ENCODE measurements around the gene SHROOM3. TPM values are rescaled to one million over a fixed set of nuclear protein-coding genes. Genes with fewer than 3 reads are reported as not detected.

SHROOM3 gene
- total and polyA plus RNA-seq, 4 donors: 4.7 to 25.8 (median 8.7) TPM

DNA sequence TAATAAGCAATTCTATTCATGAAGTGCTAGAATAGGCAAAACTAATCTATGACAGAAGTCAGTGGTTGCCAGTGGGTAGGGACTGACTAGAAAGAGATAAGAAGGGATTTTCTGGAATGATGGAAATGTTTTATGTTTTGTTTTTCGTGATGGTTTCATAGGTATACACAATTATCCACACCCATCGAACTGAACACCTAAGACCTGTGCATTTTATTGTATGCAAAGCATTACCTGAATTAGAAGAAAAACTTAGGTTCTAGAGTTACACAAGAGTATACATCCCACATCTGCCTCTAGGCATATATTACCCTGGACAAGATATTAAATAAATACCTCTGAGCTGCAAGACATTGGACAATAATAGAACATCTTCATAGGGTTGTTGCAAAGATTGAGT, 257.7 kb downstream of the SHROOM3 start:
- no peak for DNase-seq (ENCODE audit: low spot score)
- H3K27ac ChIP-seq (ENCODE audit: low read depth in 1 of 2, low read length in 2 of 2): peak overlapping the region; percentile 66 to 68
- no peaks in the 10 kb centered on the region for H3K36me3 ChIP-seq (ENCODE audit: control insufficient read depth in 4 of 4, insufficient read depth in 3 of 4, low read depth in 1 of 4, low read length in 3 of 4)
- H3K4me3 ChIP-seq (ENCODE audit: low read depth in 1 of 3, low read length in 3 of 3): no peak overlapping the region
- WGBS: 80% methylated on average over 2 of the region's 2 CpGs
- H3K9me3 ChIP-seq (ENCODE audit: control insufficient read depth in 4 of 4, low read length in 3 of 4): no peaks in the 10 kb centered on the region
- TF ChIP-seq, protein P1, sequence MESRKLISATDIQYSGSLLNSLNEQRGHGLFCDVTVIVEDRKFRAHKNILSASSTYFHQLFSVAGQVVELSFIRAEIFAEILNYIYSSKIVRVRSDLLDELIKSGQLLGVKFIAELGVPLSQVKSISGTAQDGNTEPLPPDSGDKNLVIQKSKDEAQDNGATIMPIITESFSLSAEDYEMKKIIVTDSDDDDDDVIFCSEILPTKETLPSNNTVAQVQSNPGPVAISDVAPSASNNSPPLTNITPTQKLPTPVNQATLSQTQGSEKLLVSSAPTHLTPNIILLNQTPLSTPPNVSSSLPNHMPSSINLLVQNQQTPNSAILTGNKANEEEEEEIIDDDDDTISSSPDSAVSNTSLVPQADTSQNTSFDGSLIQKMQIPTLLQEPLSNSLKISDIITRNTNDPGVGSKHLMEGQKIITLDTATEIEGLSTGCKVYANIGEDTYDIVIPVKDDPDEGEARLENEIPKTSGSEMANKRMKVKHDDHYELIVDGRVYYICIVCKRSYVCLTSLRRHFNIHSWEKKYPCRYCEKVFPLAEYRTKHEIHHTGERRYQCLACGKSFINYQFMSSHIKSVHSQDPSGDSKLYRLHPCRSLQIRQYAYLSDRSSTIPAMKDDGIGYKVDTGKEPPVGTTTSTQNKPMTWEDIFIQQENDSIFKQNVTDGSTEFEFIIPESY (IDR thresholded peaks at IDR 0.05): no peak
- TF ChIP-seq, protein P2, sequence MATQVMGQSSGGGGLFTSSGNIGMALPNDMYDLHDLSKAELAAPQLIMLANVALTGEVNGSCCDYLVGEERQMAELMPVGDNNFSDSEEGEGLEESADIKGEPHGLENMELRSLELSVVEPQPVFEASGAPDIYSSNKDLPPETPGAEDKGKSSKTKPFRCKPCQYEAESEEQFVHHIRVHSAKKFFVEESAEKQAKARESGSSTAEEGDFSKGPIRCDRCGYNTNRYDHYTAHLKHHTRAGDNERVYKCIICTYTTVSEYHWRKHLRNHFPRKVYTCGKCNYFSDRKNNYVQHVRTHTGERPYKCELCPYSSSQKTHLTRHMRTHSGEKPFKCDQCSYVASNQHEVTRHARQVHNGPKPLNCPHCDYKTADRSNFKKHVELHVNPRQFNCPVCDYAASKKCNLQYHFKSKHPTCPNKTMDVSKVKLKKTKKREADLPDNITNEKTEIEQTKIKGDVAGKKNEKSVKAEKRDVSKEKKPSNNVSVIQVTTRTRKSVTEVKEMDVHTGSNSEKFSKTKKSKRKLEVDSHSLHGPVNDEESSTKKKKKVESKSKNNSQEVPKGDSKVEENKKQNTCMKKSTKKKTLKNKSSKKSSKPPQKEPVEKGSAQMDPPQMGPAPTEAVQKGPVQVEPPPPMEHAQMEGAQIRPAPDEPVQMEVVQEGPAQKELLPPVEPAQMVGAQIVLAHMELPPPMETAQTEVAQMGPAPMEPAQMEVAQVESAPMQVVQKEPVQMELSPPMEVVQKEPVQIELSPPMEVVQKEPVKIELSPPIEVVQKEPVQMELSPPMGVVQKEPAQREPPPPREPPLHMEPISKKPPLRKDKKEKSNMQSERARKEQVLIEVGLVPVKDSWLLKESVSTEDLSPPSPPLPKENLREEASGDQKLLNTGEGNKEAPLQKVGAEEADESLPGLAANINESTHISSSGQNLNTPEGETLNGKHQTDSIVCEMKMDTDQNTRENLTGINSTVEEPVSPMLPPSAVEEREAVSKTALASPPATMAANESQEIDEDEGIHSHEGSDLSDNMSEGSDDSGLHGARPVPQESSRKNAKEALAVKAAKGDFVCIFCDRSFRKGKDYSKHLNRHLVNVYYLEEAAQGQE (IDR thresholded peaks at IDR 0.05): no peak
- TF ChIP-seq RXRA (IDR thresholded peaks at IDR 0.05): no peak
- no peak for TF ChIP-seq YY1 (IDR thresholded peaks at IDR 0.05)
- TF ChIP-seq, protein P3, sequence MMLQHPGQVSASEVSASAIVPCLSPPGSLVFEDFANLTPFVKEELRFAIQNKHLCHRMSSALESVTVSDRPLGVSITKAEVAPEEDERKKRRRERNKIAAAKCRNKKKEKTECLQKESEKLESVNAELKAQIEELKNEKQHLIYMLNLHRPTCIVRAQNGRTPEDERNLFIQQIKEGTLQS (IDR thresholded peaks at IDR 0.05): no peak
- TF ChIP-seq TAF1 (conservative IDR thresholded peaks at IDR 0.05): no peak
- no peak for TF ChIP-seq NR2F2 (IDR thresholded peaks at IDR 0.05)
- TF ChIP-seq HNF4G (IDR thresholded peaks at IDR 0.05): no peak
- TF ChIP-seq, protein P4, sequence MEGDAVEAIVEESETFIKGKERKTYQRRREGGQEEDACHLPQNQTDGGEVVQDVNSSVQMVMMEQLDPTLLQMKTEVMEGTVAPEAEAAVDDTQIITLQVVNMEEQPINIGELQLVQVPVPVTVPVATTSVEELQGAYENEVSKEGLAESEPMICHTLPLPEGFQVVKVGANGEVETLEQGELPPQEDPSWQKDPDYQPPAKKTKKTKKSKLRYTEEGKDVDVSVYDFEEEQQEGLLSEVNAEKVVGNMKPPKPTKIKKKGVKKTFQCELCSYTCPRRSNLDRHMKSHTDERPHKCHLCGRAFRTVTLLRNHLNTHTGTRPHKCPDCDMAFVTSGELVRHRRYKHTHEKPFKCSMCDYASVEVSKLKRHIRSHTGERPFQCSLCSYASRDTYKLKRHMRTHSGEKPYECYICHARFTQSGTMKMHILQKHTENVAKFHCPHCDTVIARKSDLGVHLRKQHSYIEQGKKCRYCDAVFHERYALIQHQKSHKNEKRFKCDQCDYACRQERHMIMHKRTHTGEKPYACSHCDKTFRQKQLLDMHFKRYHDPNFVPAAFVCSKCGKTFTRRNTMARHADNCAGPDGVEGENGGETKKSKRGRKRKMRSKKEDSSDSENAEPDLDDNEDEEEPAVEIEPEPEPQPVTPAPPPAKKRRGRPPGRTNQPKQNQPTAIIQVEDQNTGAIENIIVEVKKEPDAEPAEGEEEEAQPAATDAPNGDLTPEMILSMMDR (IDR thresholded peaks at IDR 0.05; ENCODE audit: low read depth, low read length, missing input control): no peak
- TF ChIP-seq EGR1 (IDR thresholded peaks at IDR 0.05; ENCODE audit: low read depth in 2 of 2): no peak
- no peak for TF ChIP-seq FOXA2 (IDR thresholded peaks at IDR 0.05)
- TF ChIP-seq RAD21 (IDR thresholded peaks at IDR 0.05): no peak
- no peak for TF ChIP-seq SP1 (IDR thresholded peaks at IDR 0.05)
- TF ChIP-seq, protein P5, sequence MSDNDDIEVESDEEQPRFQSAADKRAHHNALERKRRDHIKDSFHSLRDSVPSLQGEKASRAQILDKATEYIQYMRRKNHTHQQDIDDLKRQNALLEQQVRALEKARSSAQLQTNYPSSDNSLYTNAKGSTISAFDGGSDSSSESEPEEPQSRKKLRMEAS (IDR thresholded peaks at IDR 0.05): no peak
- TF ChIP-seq JUND (IDR thresholded peaks at IDR 0.05): no peak
- no peak for TF ChIP-seq GABPA (IDR thresholded peaks at IDR 0.05 in 1 of 2, conservative IDR thresholded peaks at IDR 0.05 in 1 of 2)
- TF ChIP-seq FOXA1 (IDR thresholded peaks at IDR 0.05): no peak
- TF ChIP-seq HNF4A (conservative IDR thresholded peaks at IDR 0.05): no peak
- H3K27me3 ChIP-seq (ENCODE audit: control insufficient read depth in 4 of 4, insufficient read depth in 4 of 4, low read length in 3 of 4): no peaks in the 10 kb centered on the region
- H3K9ac ChIP-seq (ENCODE audit: low read depth in 1 of 2, low read length in 2 of 2): no peak overlapping the region
- peaks cover 6 to 44% (median 28%) of the 10 kb centered on the region in 4 donors for H3K4me1 ChIP-seq (ENCODE audit: control insufficient read depth in 4 of 4, insufficient read depth in 4 of 4, low read length in 3 of 4)

Measured in liver (tissue), 9 donors.